Posterior vena cava (tissue), 2 donors: Measurements from ENCODE around the gene MAGEB4. TPM values are rescaled to one million over a fixed set of nuclear protein-coding genes. Genes with fewer than 3 reads are reported as not detected.

Experiments
- DNase-seq: peaks from one replicate; pipeline ENCODE4 v3.0.0-alpha.2; 2020; ENCODE audit warnings: low spot score
- intact Hi-C, 2 donors: fragments of 100-400 bp; cut with DNase I; formaldehyde crosslinking; loops; one replicate each; pipeline versions ENCODE4 v1.14.1 to v1.14.2; 2022 to 2023
- total RNA-seq, 2 donors: library from RNA; stranded (reverse); fragmentation: NEBNext Ultra II Directional; extraction: Animal tissue kit (Norgen Biotek cat#: 25700); gene quantifications; one replicate each; pipeline ENCODE4 v1.2.1, GENCODE V29; 2021
- donor health status: DM: yes; HTN: yes; CAD: no.
- donor health status: DM: yes; HTN: yes; CAD: no.

MAGEB4 gene
- total RNA-seq, 2 donors from 2014 or later: not detected

GRCh38 chrX:30280428-30280827 is 38.6 kb downstream of the MAGEB4 start:
- DNase-seq: no peak
- intact Hi-C loops: no loop called here

- no peak for DNase-seq
- intact Hi-C loops: no loop called here
Measured at GRCh38 chrX:30282527-30282926, 40.7 kb downstream of the MAGEB4 start.

DNA sequence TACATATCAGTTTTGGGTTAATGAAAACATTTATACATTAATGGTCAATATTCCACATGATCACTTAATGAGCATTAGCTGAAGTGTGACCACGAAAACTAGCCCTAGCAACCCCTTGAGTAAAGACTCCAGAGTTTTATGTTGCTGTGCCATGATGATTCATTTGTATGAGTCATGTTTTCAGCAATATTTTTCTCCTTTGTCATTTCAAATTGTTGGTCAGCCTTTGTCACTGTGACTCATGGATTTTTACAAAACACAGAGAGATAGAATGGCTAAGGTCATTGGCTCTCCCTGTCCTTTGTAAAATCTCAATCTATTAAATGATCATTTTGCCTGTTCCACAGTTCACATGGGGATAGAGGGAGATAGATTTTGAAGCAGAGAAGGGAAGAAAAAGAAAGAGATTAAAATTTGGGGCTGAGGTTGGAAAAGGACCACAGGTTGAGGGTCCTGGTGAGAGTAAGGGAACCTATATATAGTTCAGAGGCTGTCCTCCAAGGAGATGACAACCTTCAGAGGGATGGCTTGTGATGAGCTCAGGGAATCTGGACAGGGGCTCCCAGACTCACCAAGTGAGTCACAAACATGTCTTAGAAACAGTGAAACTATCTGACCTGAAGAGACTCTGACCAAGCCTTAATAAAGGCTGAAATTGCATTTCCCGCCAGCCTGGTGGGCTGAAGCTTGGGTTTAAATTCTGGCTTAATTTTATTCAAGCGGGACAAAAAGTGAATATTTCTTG is 41.8 kb downstream of the MAGEB4 start:
- intact Hi-C loops: no loop called here

More for the DNA sequence above, 41.8 kb downstream of the MAGEB4 start:
- no peak for DNase-seq

Other genes with a start within 250 kb of the MAGEB4 start
- not detected for gene MAGEB2, start 26.4 kb upstream of the MAGEB4 start, total RNA-seq
- not detected for gene MAGEB3, start 11.3 kb upstream of the MAGEB4 start, total RNA-seq
- gene MAGEB1, start 5.1 kb downstream of the MAGEB4 start, total RNA-seq: not detected
- gene NR0B1, start 67.4 kb downstream of the MAGEB4 start, total RNA-seq: not detected